ENCODE measurements around the gene MMP11. TPM values are rescaled to one million over a fixed set of nuclear protein-coding genes. Genes with fewer than 3 reads are reported as not detected.

The MMP11 gene
- polyA plus RNA-seq, 1 experiment, result 38.1 TPM

- CTCF ChIA-PET, result interaction anchor here (0.9 kb wide), 1 partner anchor 42 kb away, joined by 3 read pairs; no protein-coding TSS in a partner anchor
- no peak for TF ChIP-seq CTCF (IDR thresholded peaks at IDR 0.05; ENCODE audit: insufficient read depth, low read depth, low read length)
Observed at GRCh38 chr22:23812378-23812777, 39.7 kb downstream of the MMP11 start.

GRCh38 chr22:23815541-23816155 is 43.0 kb downstream of the MMP11 start:
- CTCF ChIA-PET, result interaction anchor here (0.6 to 1.7 kb wide), 2 partner anchors 10 to 17 kb away, joined by 3 to 6 read pairs; no protein-coding TSS in a partner anchor
- Histone ChIP-seq H3K27me3 (ENCODE audit: control insufficient read depth, insufficient read depth, low read length) (no peaks in the 10 kb centered on the region), H3K36me3 (ENCODE audit: control insufficient read depth, insufficient read depth, low read length) (peaks cover 6% of the 10 kb centered on the region), H3K4me3 (ENCODE audit: low read depth, low read length) (no peak overlapping the region)
- POLR2A ChIA-PET, result no interaction called here
- TF ChIP-seq CTCF (IDR thresholded peaks at IDR 0.05; ENCODE audit: insufficient read depth, low read depth, low read length), result no peak
- no peak for DNase-seq (ENCODE audit: low read depth)

More at GRCh38 chr22:23812378-23812777, 39.7 kb downstream of the MMP11 start:
- no peak overlapping the region for H3K4me3 ChIP-seq (ENCODE audit: low read depth, low read length)
- DNase-seq (ENCODE audit: low read depth), result no peak
- no peaks in the 10 kb centered on the region for H3K27me3 ChIP-seq (ENCODE audit: control insufficient read depth, insufficient read depth, low read length)
- H3K36me3 ChIP-seq (ENCODE audit: control insufficient read depth, insufficient read depth, low read length), result peaks cover 6% of the 10 kb centered on the region
- POLR2A ChIA-PET, result no interaction called here

- CTCF ChIA-PET, result interaction anchor here (0.6 to 1.7 kb wide), 2 partner anchors 9 to 16 kb away, joined by 3 to 6 read pairs; no protein-coding TSS in a partner anchor
Observed at GRCh38 chr22:23816156-23816976, 43.7 kb downstream of the MMP11 start.

GRCh38 chr22:23817146-23817545 is 44.5 kb downstream of the MMP11 start:
- Histone ChIP-seq H3K4me3 (ENCODE audit: low read depth, low read length) (no peak overlapping the region), H3K27me3 (ENCODE audit: control insufficient read depth, insufficient read depth, low read length) (no peaks in the 10 kb centered on the region), H3K36me3 (ENCODE audit: control insufficient read depth, insufficient read depth, low read length) (peaks cover 11% of the 10 kb centered on the region)
- DNase-seq (ENCODE audit: low read depth), result no peak
- POLR2A ChIA-PET, result no interaction called here
- CTCF ChIA-PET, result interaction anchor here (0.9 kb wide), 1 partner anchor 9 kb away, joined by 5 read pairs; no protein-coding TSS in a partner anchor
- TF ChIP-seq CTCF (IDR thresholded peaks at IDR 0.05; ENCODE audit: insufficient read depth, low read depth, low read length), result no peak

More at GRCh38 chr22:23816156-23816976, 43.7 kb downstream of the MMP11 start:
- no peak for TF ChIP-seq CTCF (IDR thresholded peaks at IDR 0.05; ENCODE audit: insufficient read depth, low read depth, low read length)
- H3K4me3 ChIP-seq (ENCODE audit: low read depth, low read length), result no peak overlapping the region
- no peaks in the 10 kb centered on the region for H3K27me3 ChIP-seq (ENCODE audit: control insufficient read depth, insufficient read depth, low read length)
- no peak for DNase-seq (ENCODE audit: low read depth)
- peaks cover 8% of the 10 kb centered on the region for H3K36me3 ChIP-seq (ENCODE audit: control insufficient read depth, insufficient read depth, low read length)
- POLR2A ChIA-PET, result no interaction called here

GRCh38 chr22:23818541-23818940 is 45.9 kb downstream of the MMP11 start:
- ChIA-PET CTCF (interaction anchor here (0.9 kb wide), 1 partner anchor 13 kb away, joined by 3 read pairs; no protein-coding TSS in a partner anchor), POLR2A (no interaction called here)
- TF ChIP-seq CTCF (IDR thresholded peaks at IDR 0.05; ENCODE audit: insufficient read depth, low read depth, low read length), result no peak
- DNase-seq (ENCODE audit: low read depth), result no peak
- Histone ChIP-seq H3K4me3 (ENCODE audit: low read depth, low read length) (no peak overlapping the region), H3K27me3 (ENCODE audit: control insufficient read depth, insufficient read depth, low read length) (no peaks in the 10 kb centered on the region), H3K36me3 (ENCODE audit: control insufficient read depth, insufficient read depth, low read length) (peaks cover 15% of the 10 kb centered on the region)

Measured in BJ (cell line).